Transverse colon (tissue), 4 donors: ENCODE data around the gene UBE2G1. TPM values are rescaled to one million over a fixed set of nuclear protein-coding genes. Genes with fewer than 3 reads are reported as not detected.

Source experiments
- DNase-seq: peaks from one replicate; pipeline ENCODE4 v3.0.0-alpha.2; 2019
- H3K27ac ChIP-seq, 4 donors: fragments of 200-600 bp; sonication (generic); 2 replicates each; pipeline ENCODE4 v1.5.1; 2016 to 2018; ENCODE audit warnings: inconsistent platforms in 4 of 4
- H3K27me3 ChIP-seq: fragments of 200-600 bp; sonication (generic); 2 replicates; pipeline ENCODE4 v1.5.1; 2017; ENCODE audit warnings: inconsistent platforms
- H3K36me3 ChIP-seq, 4 donors: fragments of 200-600 bp; sonication (generic); 2 replicates each; pipeline ENCODE4 v1.5.1; 2017 to 2019; ENCODE audit warnings: inconsistent platforms in 4 of 4
- H3K4me1 ChIP-seq, 4 donors: fragments of 200-600 bp; sonication (generic); 2 replicates each; pipeline ENCODE4 v1.5.1; 2017 to 2020; ENCODE audit warnings: inconsistent platforms in 4 of 4
- H3K4me3 ChIP-seq, 4 donors: fragments of 200-600 bp; sonication (generic); 1 replicate in 1 of 4; 2 replicates in 3 of 4; pipeline versions ENCODE4 v1.5.1 to v1.6.1; 2017 to 2019; ENCODE audit warnings: inconsistent platforms in 4 of 4
- H3K9me3 ChIP-seq, 2 donors: fragments of 200-600 bp; sonication (generic); 2 replicates each; pipeline ENCODE4 v1.5.1; 2017 to 2019; ENCODE audit warnings: inconsistent platforms in 2 of 2
- EP300 ChIP-seq: sonication (generic); formaldehyde crosslinking; IDR thresholded peaks from one replicate; pipeline ENCODE4 v1.6.1; 2017; ENCODE audit warnings: antibody characterized with exemption, low read depth
- POLR2A ChIP-seq: fragments of 450-650 bp; IDR thresholded peaks from one replicate; pipeline ENCODE4 v1.6.1; 2016; ENCODE audit warnings: antibody characterized with exemption, mild to moderate bottlenecking, moderate library complexity
- POLR2AphosphoS5 ChIP-seq, 3 donors: sonication (generic); formaldehyde crosslinking; IDR thresholded peaks; one replicate each; pipeline ENCODE4 v1.6.1; 2016; ENCODE audit warnings: antibody characterized with exemption in 3 of 3
- WGBS, 2 donors: methylation state at CpG; one replicate each; pipeline ENCODE4 v1.1.5; 2018; ENCODE audit warnings: low coverage in 1 of 2; 5-methylcytosine and 5-hydroxymethylcytosine counted together
- in situ Hi-C, 4 donors: fragments of 200-750 bp; cut with MboI; loops; one replicate each; pipeline versions ENCODE4 v1.15.0 to v1.15.1; 2017; ENCODE audit warnings: low sequenced_read_pairs in 3 of 4, low pct_ligation_motif_present in 1 of 4, low pct_unique_long_range_greater_than_20kb in 1 of 4
- intact Hi-C: fragments of 100-400 bp; cut with DNase I; formaldehyde crosslinking; loops from one replicate; pipeline ENCODE4 v1.15.1; 2023; ENCODE audit warnings: low total_unique reads
- total RNA-seq, 4 donors: library from RNA; depleted of rRNA; stranded (reverse); fragments of >200 nt; gene quantifications; one replicate each; pipeline ENCODE4 v1.1.0, GENCODE V29; 2016
- TF ChIP-seq, protein P1 (sequence below), 5 experiments: fragments of 200-600 bp in 3 of 5; fragments of 450-650 bp in 2 of 5; sonication (generic) in 3 of 5; IDR thresholded peaks; 1 replicate in 2 of 5; 2 replicates in 3 of 5; pipeline ENCODE4 v1.5.1; 2016 to 2017; ENCODE audit warnings: antibody characterized with exemption in 5 of 5, inconsistent platforms in 3 of 5, mild to moderate bottlenecking in 2 of 5, moderate library complexity in 1 of 5

The UBE2G1 gene
- total RNA-seq, 4 donors from 2014 or later: 41.6 to 104 (median 53.0) TPM

DNA sequence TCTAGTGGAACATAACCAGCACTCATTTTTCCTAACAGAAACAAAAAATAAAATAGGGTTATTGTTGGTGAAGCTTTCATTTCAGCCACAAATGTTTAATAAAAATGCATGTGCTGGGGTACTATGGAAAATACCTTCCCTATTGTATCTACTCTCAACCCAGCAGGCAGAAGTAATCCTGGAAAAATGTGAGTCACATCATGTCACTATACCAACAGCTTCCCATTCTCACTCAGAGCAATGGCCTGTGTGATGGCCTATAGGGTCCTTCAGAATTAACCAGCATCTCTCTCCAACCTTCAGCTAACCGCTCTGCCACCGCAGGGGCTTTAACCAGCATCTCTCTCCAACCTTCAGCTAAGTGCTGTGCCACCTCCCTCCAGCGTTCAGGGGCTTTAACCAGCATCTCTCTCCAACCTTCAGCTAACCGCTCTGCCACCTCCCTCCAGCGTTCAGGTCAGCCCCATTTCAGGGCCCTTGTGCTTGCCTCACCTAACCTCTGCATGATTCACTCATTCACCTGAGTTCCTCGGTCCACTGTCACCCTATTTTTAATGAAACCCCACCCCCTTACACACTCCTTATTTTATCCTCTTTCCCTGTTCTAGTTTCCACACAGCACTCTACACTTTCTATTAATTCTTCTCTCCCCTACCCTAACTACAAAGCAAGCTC is 34.0 kb downstream of the UBE2G1 start:
- no peaks in the 10 kb centered on the region for H3K36me3 ChIP-seq
- H3K4me3 ChIP-seq: no peak overlapping the region
- in situ Hi-C loops: no loop called here
- intact Hi-C loops: no loop called here
- no peaks in the 10 kb centered on the region for H3K9me3 ChIP-seq
- WGBS, 2 donors: 77 to 80% methylated on average over 4 to 6 of the region's 6 CpGs
- peak overlapping the region in 2 of 4 donors; percentile 20 to 39 for H3K27ac ChIP-seq
- no peak for DNase-seq
- TF ChIP-seq POLR2A (no peak), EP300 (no peak), POLR2AphosphoS5 (IDR thresholded peaks at IDR 0.05) (no peak)
- TF ChIP-seq, protein P1, sequence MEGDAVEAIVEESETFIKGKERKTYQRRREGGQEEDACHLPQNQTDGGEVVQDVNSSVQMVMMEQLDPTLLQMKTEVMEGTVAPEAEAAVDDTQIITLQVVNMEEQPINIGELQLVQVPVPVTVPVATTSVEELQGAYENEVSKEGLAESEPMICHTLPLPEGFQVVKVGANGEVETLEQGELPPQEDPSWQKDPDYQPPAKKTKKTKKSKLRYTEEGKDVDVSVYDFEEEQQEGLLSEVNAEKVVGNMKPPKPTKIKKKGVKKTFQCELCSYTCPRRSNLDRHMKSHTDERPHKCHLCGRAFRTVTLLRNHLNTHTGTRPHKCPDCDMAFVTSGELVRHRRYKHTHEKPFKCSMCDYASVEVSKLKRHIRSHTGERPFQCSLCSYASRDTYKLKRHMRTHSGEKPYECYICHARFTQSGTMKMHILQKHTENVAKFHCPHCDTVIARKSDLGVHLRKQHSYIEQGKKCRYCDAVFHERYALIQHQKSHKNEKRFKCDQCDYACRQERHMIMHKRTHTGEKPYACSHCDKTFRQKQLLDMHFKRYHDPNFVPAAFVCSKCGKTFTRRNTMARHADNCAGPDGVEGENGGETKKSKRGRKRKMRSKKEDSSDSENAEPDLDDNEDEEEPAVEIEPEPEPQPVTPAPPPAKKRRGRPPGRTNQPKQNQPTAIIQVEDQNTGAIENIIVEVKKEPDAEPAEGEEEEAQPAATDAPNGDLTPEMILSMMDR (IDR thresholded peaks at IDR 0.05): no peak
- H3K4me1 ChIP-seq: peaks cover 9 to 68% (median 21%) of the 10 kb centered on the region in 4 donors
- H3K27me3 ChIP-seq: no peaks in the 10 kb centered on the region

DNA sequence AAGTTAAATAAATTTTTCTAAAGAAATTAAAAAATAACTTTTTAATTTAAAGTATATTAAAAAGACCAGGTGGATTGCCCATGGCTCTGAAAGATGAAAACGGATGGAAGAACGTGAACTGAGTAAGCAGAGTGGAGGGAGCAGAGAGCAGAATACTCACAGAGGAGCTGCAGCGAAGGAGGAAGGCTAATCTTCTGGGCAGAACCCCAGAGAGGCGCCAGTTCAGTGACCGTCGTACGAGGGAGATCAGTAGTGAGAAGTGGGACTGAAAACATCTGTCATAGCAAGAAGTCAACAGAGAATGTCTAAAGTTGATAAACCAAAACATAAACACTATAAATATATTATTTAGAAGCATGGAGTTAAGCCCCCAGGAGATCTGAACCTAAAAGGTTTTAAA is 34.9 kb downstream of the UBE2G1 start:
- DNase-seq: no peak
- Histone ChIP-seq H3K4me3 (no peak overlapping the region), H3K4me1 (peaks cover 9 to 73% (median 22%) of the 10 kb centered on the region in 4 donors), H3K27me3 (no peaks in the 10 kb centered on the region), H3K27ac (peak overlapping the region in 3 of 4 donors; percentile 16 to 39 (median 20)), H3K36me3 (no peaks in the 10 kb centered on the region), H3K9me3 (no peaks in the 10 kb centered on the region)
- in situ Hi-C loops: no loop called here
- no peak for TF ChIP-seq POLR2A
- TF ChIP-seq EP300: no peak
- TF ChIP-seq, protein P1 (IDR thresholded peaks at IDR 0.05): no peak
- TF ChIP-seq POLR2AphosphoS5 (IDR thresholded peaks at IDR 0.05): no peak
- intact Hi-C loops: no loop called here
- 44 to 68% methylated on average over 6 to 7 of the region's 7 CpGs for WGBS, 2 donors

DNA sequence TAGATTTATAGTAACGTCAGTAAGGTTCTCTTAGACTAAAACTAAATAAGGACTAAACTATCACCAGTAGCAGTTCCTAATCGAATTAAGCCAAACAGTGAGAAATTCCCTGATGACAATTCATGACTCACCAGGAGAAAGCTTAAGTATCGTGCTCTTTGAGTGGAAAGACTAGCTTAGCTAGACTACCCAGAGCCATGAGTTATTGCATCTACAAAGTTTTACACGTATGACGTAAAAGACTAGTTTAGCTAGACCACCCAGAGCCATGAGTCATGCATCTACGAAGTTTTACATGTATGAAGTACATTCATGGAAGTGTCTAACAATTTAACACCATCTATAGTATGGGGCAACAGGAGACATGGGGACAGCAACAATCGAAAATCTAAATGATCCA is 36.6 kb downstream of the UBE2G1 start:
- Histone ChIP-seq H3K27me3 (no peaks in the 10 kb centered on the region), H3K4me3 (no peak overlapping the region), H3K4me1 (peaks cover 4 to 60% (median 15%) of the 10 kb centered on the region in 4 donors), H3K27ac (peak overlapping the region in 1 of 4 donors; percentile 2), H3K36me3 (peaks cover 0 to 1% (median 0%) of the 10 kb centered on the region in 4 donors), H3K9me3 (no peaks in the 10 kb centered on the region)
- TF ChIP-seq EP300 (no peak), POLR2A (no peak), POLR2AphosphoS5 (IDR thresholded peaks at IDR 0.05) (no peak)
- TF ChIP-seq, protein P1 (IDR thresholded peaks at IDR 0.05): no peak
- intact Hi-C loops: no loop called here
- DNase-seq: no peak
- 67 to 69% methylated on average over 7 of the region's 7 CpGs for WGBS, 2 donors
- in situ Hi-C loops: no loop called here

DNA sequence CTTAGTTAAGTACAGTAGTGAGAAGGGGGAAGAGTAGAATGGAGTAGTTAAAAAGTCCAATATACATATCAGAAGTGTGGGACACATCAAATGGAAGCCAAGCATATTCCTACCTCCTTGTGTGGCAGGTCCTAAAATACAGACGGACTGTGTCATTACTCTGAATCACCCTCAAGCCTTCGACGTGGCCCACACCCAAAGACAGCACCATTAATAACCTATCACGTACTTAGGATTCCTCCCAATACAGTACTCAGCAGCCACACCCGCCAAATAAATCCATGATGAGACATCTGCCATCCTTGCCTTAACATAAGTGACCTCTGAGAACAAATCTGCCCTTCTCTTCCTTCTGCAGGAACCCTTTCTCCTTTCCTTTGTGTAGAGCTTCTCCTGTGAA is 38.9 kb downstream of the UBE2G1 start:
- intact Hi-C loops: no loop called here
- Histone ChIP-seq H3K36me3 (peaks cover 0 to 1% (median 0%) of the 10 kb centered on the region in 4 donors), H3K4me1 (peaks cover 4 to 44% (median 9%) of the 10 kb centered on the region in 4 donors), H3K27me3 (no peaks in the 10 kb centered on the region), H3K4me3 (no peak overlapping the region), H3K9me3 (no peaks in the 10 kb centered on the region), H3K27ac (peak overlapping the region in 1 of 4 donors; percentile 18)
- peak; percentile 21 for DNase-seq
- in situ Hi-C loops: no loop called here
- WGBS, 2 donors: 65 to 78% methylated on average over 3 to 5 of the region's 5 CpGs
- TF ChIP-seq, protein P1 (IDR thresholded peaks at IDR 0.05): no peak
- TF ChIP-seq EP300: no peak
